K562 (cell line): Measurements from ENCODE around the gene MTPN.

Experiments
- ATF6 ChIP-seq: sonication (generic); formaldehyde crosslinking; IDR thresholded peaks from 2 replicates; pipeline ENCODE4 v1.4.0; 2020; ENCODE audit warnings: mild to moderate bottlenecking, missing genetic modification reagents
- CTCF ChIP-seq, 3 experiments: IDR thresholded peaks in 2 of 3; conservative IDR thresholded peaks in 1 of 3; 2 replicates each; pipeline ENCODE4 v1.5.1; 2011 to 2012; ENCODE audit warnings: low read length in 3 of 3, mild to moderate bottlenecking in 3 of 3, control low read depth in 2 of 3, improper control_type of control experiment in 1 of 3, inconsistent platforms in 1 of 3, low read depth in 1 of 3, mixed read lengths in 1 of 3, moderate library complexity in 1 of 3; ENCODE audit not compliant: insufficient read depth in 2 of 3
- FOXP1 ChIP-seq: sonication (generic); formaldehyde crosslinking; IDR thresholded peaks from 2 replicates; pipeline ENCODE4 v1.8.0; 2022; ENCODE audit warnings: mild to moderate bottlenecking, missing genetic modification reagents
- HDAC6 ChIP-seq: IDR thresholded peaks from 2 replicates; pipeline ENCODE4 v1.6.1; 2012; ENCODE audit warnings: low read depth, mild to moderate bottlenecking, control low read depth, inconsistent platforms, low read length, moderate library complexity
- NR2F6 ChIP-seq: fragments of 450-650 bp; formaldehyde crosslinking; IDR thresholded peaks from 2 replicates; pipeline ENCODE4 v1.4.0; 2020; ENCODE audit warnings: mild to moderate bottlenecking
- PML ChIP-seq: IDR thresholded peaks from 2 replicates; pipeline ENCODE4 v1.6.1; 2012; ENCODE audit warnings: low read length, inconsistent platforms
- SMARCA4 ChIP-seq: fragments of 450-650 bp; IDR thresholded peaks from 2 replicates; pipeline ENCODE4 v1.6.1; 2016
- SREBF2 ChIP-seq: sonication (generic); formaldehyde crosslinking; IDR thresholded peaks from 2 replicates; pipeline ENCODE4 v1.4.0; 2020; ENCODE audit warnings: mild to moderate bottlenecking, missing genetic modification reagents

- TF ChIP-seq FOXP1 (CRISPR knock-in tag): no peak
- no peak for TF ChIP-seq NR2F6 (CRISPR knock-in tag)
- TF ChIP-seq PML: no peak
- no peak for TF ChIP-seq SMARCA4
- no peak for TF ChIP-seq HDAC6
- no peak for TF ChIP-seq ATF6 (CRISPR knock-in tag)
- TF ChIP-seq SREBF2 (CRISPR knock-in tag): no peak
- no peak for TF ChIP-seq CTCF (IDR thresholded peaks at IDR 0.05 in 2 of 3, conservative IDR thresholded peaks at IDR 0.05 in 1 of 3; ENCODE audit: insufficient read depth in 2 of 3, low read depth in 1 of 3, low read length in 3 of 3)
Measured at GRCh38 chr7:135964791-135965190, 12.4 kb downstream of the MTPN start.
